Lower leg skin (tissue), 3 donors: Measurements from ENCODE around the gene STAC2.

Source experiments
- POLR2A ChIP-seq, 2 donors: fragments of 450-650 bp; IDR thresholded peaks; one replicate each; pipeline ENCODE4 v1.6.1; 2016 to 2017; ENCODE audit warnings: antibody characterized with exemption in 2 of 2, mild to moderate bottlenecking in 1 of 2, moderate library complexity in 1 of 2
- TF ChIP-seq, protein P1 (sequence below), 3 donors: fragments of 450-650 bp; IDR thresholded peaks; one replicate each; pipeline ENCODE4 v1.5.1; 2016; ENCODE audit warnings: antibody characterized with exemption in 3 of 3, mild to moderate bottlenecking in 3 of 3, moderate library complexity in 2 of 3

GRCh38 chr17:39208136-39208535, 17.6 kb downstream of the STAC2 start:
- TF ChIP-seq, protein P1, sequence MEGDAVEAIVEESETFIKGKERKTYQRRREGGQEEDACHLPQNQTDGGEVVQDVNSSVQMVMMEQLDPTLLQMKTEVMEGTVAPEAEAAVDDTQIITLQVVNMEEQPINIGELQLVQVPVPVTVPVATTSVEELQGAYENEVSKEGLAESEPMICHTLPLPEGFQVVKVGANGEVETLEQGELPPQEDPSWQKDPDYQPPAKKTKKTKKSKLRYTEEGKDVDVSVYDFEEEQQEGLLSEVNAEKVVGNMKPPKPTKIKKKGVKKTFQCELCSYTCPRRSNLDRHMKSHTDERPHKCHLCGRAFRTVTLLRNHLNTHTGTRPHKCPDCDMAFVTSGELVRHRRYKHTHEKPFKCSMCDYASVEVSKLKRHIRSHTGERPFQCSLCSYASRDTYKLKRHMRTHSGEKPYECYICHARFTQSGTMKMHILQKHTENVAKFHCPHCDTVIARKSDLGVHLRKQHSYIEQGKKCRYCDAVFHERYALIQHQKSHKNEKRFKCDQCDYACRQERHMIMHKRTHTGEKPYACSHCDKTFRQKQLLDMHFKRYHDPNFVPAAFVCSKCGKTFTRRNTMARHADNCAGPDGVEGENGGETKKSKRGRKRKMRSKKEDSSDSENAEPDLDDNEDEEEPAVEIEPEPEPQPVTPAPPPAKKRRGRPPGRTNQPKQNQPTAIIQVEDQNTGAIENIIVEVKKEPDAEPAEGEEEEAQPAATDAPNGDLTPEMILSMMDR (IDR thresholded peaks at IDR 0.05) = no peak
- no peak for TF ChIP-seq POLR2A (IDR thresholded peaks at IDR 0.05)
